H1 (cell line): ENCODE results near the gene EFR3B.

Experiments
- CREB1 ChIP-seq: IDR thresholded peaks from 2 replicates; pipeline ENCODE4 v1.6.1; 2012; ENCODE audit warnings: inconsistent platforms
- EZH2 ChIP-seq: fragments of 200-600 bp; sonication (generic); IDR thresholded peaks from 2 replicates; pipeline ENCODE4 v1.7.1; 2012; ENCODE audit warnings: low read depth, mild to moderate bottlenecking, moderate library complexity, low read length, inconsistent platforms; ENCODE audit not compliant: severe bottlenecking
- GABPA ChIP-seq: IDR thresholded peaks from 2 replicates; pipeline ENCODE4 v1.6.1; 2011; ENCODE audit warnings: mild to moderate bottlenecking, low read length, moderate library complexity, borderline replicate concordance; ENCODE audit not compliant: insufficient read depth
- JUND ChIP-seq: IDR thresholded peaks from 2 replicates; pipeline ENCODE4 v1.6.1; 2011; ENCODE audit warnings: mild to moderate bottlenecking, improper control_type of control experiment, low read length
- POLR2AphosphoS5 ChIP-seq: IDR thresholded peaks from 2 replicates; pipeline ENCODE4 v1.6.1; 2011; ENCODE audit warnings: low read depth, low read length
- RNF2 ChIP-seq: fragments of 200-900, 300-1000 bp; sonication (generic); IDR thresholded peaks from 2 replicates; pipeline ENCODE4 v1.7.1; 2016; ENCODE audit warnings: borderline replicate concordance, low read depth, mild to moderate bottlenecking, antibody characterized with exemption, low read length; ENCODE audit not compliant: poor library complexity, severe bottlenecking; ENCODE audit errors: missing control alignments
- SIN3A ChIP-seq, 2 experiments: IDR thresholded peaks in 1 of 2; conservative IDR thresholded peaks in 1 of 2; 2 replicates each; pipeline ENCODE4 v1.6.1; 2011 to 2012; ENCODE audit warnings: low read length in 2 of 2, improper control_type of control experiment in 1 of 2, low read depth in 1 of 2, mild to moderate bottlenecking in 1 of 2
- SRF ChIP-seq: IDR thresholded peaks from 2 replicates; pipeline ENCODE4 v1.6.1; 2011; ENCODE audit warnings: mild to moderate bottlenecking, low read depth, low read length, moderate library complexity
- TEAD4 ChIP-seq: IDR thresholded peaks from 2 replicates; pipeline ENCODE4 v1.6.1; 2012; ENCODE audit warnings: low read depth, low read length, inconsistent platforms, mixed read lengths
- ZNF274 ChIP-seq: IDR thresholded peaks from 2 replicates; pipeline ENCODE4 v1.7.0; 2012; ENCODE audit warnings: low read length, borderline replicate concordance; ENCODE audit errors: extremely low read depth
- TF ChIP-seq, protein P1 (sequence below), 3 experiments: IDR thresholded peaks; 1 replicate in 2 of 3; 2 replicates in 1 of 3; pipeline versions ENCODE4 v1.5.1 to v1.6.1; 2011; ENCODE audit warnings: low read length in 3 of 3, mild to moderate bottlenecking in 3 of 3, inconsistent platforms in 2 of 3, low read depth in 1 of 3, moderate library complexity in 1 of 3; ENCODE audit not compliant: insufficient read depth in 1 of 3; ENCODE audit errors: control extremely low read depth in 1 of 3
- TF ChIP-seq, protein P2 (sequence below): IDR thresholded peaks from 2 replicates; pipeline ENCODE4 v1.6.1; 2011; ENCODE audit warnings: low read length, improper control_type of control experiment

DNA sequence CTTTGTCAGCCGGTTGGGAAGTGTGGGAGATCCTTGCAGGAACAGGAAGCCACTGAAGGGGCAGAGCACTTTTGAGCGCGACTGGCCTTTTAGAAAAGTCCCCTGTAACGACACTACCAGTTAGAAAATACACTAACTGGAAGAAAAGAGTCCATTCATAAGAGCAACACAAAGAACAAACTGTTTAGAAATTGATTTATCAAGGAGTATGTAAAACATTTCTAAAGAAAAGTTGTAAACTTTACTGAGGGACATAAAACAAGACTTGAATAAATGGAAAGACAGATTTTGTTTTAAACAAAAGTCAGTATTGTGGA lies 156.3 kb downstream of the EFR3B start:
- TF ChIP-seq RNF2 (no peak), ZNF274 (no peak), EZH2 (no peak), JUND (no peak), POLR2AphosphoS5 (no peak), CREB1 (no peak), TEAD4 (no peak), SIN3A (conservative IDR thresholded peaks at IDR 0.05 in 1 of 2, IDR thresholded peaks at IDR 0.05 in 1 of 2; ENCODE audit: low read depth in 1 of 2, low read length in 2 of 2) (no peak), SRF (no peak), GABPA (no peak)
- TF ChIP-seq, protein P1, sequence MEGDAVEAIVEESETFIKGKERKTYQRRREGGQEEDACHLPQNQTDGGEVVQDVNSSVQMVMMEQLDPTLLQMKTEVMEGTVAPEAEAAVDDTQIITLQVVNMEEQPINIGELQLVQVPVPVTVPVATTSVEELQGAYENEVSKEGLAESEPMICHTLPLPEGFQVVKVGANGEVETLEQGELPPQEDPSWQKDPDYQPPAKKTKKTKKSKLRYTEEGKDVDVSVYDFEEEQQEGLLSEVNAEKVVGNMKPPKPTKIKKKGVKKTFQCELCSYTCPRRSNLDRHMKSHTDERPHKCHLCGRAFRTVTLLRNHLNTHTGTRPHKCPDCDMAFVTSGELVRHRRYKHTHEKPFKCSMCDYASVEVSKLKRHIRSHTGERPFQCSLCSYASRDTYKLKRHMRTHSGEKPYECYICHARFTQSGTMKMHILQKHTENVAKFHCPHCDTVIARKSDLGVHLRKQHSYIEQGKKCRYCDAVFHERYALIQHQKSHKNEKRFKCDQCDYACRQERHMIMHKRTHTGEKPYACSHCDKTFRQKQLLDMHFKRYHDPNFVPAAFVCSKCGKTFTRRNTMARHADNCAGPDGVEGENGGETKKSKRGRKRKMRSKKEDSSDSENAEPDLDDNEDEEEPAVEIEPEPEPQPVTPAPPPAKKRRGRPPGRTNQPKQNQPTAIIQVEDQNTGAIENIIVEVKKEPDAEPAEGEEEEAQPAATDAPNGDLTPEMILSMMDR (IDR thresholded peaks at IDR 0.05; ENCODE audit: control extremely low read depth in 1 of 3, insufficient read depth in 1 of 3, low read depth in 1 of 3, low read length in 3 of 3) = no peak
- TF ChIP-seq, protein P2, sequence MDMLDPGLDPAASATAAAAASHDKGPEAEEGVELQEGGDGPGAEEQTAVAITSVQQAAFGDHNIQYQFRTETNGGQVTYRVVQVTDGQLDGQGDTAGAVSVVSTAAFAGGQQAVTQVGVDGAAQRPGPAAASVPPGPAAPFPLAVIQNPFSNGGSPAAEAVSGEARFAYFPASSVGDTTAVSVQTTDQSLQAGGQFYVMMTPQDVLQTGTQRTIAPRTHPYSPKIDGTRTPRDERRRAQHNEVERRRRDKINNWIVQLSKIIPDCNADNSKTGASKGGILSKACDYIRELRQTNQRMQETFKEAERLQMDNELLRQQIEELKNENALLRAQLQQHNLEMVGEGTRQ = no peak
